Activated CD8-positive, alpha-beta memory T cell treated with anti-CD3 and anti-CD28 coated beads for 24 hours (primary cell): ENCODE data around the gene TPM4.
"Not testable (repeated sequence)": the region's sequence is repeated elsewhere in the genome, so short reads cannot be mapped to it uniquely, and the experiment has no call there.

Experiments
- DNase-seq: peaks from one replicate; pipeline ENCODE4 v3.0.0-alpha.2; 2020

The TPM4 gene

GRCh38 chr19:16076154-16076957 is at the start of gene TPM4:
TSS of gene TPM4 (plus strand) at chr19:16076495. CDS start at chr19:16076566, 71 bp downstream.
- peak; percentile 90 for DNase-seq

DNA sequence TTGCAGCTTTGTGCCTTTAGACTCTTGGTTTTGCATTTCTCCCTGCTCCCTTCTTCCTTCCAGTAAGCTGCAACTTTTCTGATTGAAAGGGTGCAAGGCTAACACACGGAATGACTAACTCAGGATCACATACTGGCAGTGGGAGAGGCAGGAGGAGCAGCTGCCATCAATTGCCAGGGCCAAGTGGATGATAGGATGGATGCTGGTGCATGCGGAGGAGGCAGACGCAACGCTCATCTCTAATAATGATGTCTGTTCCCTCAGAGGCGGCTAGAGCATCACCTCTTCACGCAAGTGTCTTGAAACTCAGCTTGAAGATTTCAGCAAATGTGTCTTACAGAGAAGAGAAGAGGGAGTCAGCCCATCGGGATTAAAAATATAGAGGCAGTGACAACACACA is 49.5 kb upstream of the TPM4 start:
- no peak for DNase-seq

GRCh38 chr19:16027528-16027927 is 48.8 kb upstream of the TPM4 start:
- no peak for DNase-seq

GRCh38 chr19:16030155-16030554 is 46.1 kb upstream of the TPM4 start:
- DNase-seq = not testable (repeated sequence)

DNA sequence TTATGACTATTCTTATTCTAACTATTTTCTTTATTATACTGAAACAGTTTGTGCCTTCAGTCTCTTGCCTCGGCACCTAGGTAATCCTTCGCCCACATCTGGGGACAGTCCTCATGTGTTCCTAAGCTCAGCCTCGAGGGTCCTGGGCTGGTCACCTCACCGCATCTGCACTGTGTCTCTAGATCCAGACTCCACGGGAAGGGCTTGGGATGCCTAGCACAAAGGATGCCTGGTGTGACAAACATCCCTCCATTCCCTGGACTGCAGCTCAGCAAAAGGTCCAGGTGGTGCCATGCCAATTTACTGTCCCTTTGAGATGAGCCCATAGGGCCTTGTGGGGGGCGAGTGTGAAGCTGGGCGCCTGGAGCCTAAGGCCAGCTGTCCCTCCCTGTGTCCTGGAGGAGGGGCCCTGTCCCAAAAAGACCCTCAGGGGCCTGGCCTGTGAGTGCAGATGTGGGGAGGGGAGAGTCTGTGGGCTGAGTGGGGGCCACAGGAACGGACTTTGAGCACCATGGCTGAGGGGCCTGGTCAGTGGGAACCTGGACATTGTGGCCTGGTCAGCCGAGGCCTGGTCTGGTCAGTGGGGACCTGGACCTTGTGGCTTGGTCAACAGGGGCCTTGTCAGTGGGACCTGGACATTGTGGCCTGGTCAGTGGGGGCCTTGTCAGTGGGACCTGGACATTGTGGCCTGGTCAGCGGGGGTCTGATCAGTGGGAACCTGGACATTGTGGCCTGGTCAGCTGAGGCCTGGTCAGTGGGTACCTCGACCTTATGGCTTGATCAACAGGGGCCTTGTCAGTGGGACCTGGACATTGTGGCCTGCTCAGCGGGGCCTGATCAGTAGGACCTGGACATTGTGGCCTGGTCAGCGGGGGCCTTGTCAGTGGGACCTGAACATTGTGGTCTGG is 45.1 kb upstream of the TPM4 start:
- no peak for DNase-seq

DNA sequence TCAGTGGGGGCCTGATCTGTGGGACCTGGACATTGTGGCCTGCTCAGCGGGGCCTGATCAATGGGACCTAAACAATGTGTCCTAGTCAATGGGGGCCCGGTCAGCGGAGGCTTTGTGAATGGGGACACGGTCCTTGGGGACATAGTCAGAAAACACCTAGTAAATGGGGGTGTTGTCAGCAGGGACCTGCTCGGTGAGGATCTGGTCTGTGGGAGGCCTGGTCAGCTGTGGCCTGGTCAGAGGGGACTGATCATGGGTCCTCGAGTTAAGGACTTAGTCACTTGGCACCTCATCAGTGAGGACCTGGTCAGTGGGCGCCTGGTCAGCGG is 44.5 kb upstream of the TPM4 start:
- DNase-seq = no peak

- DNase-seq = no peak
Measured at GRCh38 chr19:16032509-16033135, 43.7 kb upstream of the TPM4 start.

DNA sequence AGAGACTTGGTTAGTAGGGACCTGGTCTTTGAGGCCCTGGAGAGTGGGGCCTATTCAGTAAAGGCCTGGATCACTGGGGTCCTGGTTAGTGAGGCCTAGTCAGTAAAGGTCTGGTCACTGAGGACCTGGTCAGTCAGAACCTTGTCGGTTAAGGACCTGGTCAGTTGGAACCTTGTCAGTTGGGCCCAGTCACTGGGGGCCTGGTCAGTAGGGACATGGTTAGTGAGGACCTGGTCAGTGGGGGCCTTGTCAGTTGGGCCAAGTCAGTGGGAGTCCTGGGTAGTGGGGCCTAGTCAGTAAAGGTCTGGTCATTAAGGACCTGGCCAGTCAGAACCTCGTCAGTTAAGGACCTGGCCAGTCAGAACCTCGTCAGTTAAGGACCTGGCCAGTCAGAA is 43.2 kb upstream of the TPM4 start:
- DNase-seq = no peak

GRCh38 chr19:16033721-16034120 is 42.6 kb upstream of the TPM4 start:
- DNase-seq = no peak

GRCh38 chr19:16034180-16034579 is 42.1 kb upstream of the TPM4 start:
- DNase-seq = no peak

DNA sequence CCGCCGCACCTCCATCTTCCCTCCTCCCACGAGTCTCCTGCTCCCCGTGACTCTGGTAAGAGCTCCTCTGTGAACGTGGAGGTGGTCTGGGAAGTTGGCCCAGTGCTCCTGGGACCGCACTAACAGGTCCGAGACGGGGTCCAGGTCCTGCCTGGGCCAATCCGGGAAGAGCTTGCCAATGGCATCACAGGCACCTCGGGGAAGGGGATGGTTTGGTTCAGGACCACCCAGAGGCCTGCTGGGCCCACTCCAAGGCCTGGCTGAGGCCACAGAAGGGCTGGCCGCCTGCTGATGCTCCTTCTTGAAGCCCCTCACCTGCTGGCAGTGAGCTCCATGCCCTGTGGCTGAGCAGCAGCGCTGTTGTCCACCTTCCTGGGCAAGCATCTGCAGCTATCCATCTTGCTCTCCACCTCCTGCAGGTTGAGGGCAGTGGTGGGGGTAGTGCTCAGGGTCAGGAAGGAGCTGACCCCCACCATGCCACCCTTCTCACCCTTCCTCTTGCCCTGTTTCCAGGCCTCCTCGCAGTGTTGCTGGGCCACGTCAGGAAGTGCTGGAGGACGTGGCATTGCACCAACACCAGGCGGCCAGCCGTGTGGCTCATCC is 41.2 kb upstream of the TPM4 start:
- DNase-seq = no peak

DNA sequence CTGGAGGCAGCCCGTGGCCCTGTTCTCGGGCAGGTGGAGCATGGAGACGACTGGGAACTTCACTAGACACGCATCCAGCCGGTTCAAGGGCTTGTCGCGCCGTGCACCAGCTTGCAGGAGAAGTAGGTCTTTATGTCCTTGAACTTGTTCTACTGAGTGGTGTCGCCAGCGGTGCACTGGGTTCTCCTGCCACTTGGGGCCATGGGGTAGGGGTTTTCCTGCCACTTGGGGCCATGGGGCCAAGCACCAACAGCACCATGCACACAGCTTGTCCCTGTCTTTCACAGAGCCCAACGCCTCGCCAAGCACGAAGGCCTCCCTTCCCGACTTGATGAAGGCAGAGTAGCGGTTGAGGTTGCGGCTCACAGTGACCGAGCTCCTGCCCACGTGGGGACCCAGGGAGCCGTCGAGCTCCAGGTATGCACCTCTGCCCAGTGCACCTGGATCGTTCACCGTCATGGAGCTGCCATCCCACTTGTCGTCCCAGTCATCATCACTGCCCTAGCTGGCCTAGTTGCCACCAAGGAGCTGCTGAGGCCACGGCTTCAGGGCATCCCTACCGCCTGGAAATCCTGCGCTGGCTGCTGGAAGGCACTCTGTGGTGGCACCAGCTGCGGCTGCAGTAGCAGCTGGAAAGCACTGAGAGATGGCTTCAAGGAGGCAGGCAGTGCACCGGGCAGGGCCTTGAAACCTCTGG is 40.5 kb upstream of the TPM4 start:
- no peak for DNase-seq

DNA sequence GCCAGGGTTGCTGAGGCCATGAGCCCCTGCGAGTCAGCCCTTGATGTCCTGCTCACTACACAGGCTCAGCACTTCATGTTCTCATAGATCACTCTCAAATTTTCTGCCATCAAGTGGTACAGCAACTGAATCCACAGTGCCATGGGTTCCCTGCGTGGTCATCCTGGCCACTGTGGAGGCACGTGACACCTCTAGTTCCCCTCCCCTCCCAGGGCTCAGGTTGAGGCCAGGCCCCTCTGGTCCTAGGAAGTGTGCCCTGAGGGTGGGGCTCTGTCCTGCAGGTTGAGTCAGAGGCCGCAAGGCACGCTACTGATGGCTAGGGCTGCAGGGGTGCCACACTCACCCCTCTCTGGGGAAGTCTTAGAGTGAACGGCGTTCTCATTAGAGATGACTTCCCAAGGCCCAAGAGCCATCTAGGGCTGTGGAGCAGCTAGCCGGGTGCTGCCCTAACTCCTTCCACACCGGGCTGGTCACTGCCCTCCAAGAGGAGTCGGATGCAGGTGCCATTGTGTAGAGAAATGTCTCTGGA is 39.8 kb upstream of the TPM4 start:
- DNase-seq = no peak

- no peak for DNase-seq
Measured at GRCh38 chr19:16036941-16037340, 39.4 kb upstream of the TPM4 start.

DNA sequence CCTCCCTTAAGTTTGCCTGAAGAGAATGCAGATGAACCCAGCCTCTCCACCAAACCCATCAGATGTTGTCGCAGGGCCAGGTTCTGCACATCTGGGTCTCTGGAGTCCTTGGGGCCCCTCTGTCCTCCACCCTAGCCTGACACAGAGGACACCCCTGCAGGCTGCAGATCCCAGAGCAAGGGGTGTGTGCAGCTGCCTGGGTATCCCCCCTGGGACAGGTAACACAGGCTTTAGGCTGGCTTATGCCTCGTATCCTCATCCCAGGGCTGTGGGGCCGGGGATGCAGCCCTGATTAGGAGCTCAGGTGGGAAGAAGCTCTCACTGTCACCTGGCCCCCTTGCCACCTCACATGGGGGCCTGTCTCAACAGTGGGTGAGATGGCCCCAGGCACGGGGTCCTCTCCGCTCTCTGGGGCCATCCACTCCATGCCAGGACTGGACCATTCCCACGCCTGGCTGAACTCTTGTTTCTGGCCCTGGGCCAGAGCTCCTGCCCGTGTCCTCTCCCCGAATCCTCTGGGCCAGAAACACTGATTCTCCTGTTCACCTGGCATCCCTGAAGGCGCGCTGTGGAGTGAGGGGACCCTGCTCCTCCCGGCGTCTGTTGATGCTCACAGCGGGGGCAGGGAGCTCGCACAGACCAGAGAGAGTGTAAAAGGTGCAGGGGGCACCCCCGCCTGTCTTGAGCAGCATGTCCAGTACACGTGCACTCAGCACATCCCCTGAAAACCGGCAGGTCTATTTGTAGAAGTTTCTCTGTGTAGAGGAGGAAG is 38.7 kb upstream of the TPM4 start:
- DNase-seq = no peak

GRCh38 chr19:16038196-16038695 is 38.0 kb upstream of the TPM4 start:
- no peak for DNase-seq

DNA sequence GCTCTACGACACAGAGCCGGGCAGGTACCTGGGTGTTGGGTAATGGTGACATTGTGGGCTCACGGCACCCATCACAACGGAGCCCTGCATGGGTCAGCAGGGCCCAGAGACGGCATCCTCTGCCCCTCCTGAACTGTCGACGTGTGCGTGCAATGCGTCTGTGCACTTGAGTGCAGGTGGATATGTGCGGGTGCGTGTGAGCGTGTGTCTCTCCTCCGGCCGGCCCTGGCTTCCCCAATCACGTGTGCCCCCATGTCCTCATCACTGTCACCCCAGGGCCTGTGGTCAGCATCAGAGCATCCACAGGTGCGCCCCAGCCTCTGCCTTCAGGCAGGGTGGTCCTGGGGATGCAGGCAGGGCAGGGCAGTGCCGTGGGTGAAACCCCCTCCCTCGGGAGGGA is 37.2 kb upstream of the TPM4 start:
- no peak for DNase-seq

DNA sequence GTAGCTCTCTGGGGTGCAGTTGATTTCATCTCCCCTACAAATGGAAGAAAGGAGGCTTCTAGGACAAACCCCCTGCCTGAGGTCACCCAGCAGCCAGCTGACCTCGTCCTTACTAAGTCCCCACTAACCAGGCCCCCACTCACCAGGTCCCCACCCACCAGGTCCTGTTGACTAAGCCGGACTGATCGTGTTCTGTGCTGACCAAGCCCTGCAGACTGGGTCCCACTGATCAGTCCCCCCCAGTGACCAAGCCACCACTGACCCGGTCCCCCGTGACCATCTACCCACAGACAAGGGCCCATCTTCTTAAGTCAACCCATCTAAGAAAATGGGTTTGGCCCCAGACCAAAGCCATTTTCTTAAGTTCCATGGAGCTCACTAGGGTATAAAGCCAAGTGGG is 36.8 kb upstream of the TPM4 start:
- no peak for DNase-seq

- no peak for DNase-seq
Measured at GRCh38 chr19:16040642-16041041, 35.7 kb upstream of the TPM4 start.

DNA sequence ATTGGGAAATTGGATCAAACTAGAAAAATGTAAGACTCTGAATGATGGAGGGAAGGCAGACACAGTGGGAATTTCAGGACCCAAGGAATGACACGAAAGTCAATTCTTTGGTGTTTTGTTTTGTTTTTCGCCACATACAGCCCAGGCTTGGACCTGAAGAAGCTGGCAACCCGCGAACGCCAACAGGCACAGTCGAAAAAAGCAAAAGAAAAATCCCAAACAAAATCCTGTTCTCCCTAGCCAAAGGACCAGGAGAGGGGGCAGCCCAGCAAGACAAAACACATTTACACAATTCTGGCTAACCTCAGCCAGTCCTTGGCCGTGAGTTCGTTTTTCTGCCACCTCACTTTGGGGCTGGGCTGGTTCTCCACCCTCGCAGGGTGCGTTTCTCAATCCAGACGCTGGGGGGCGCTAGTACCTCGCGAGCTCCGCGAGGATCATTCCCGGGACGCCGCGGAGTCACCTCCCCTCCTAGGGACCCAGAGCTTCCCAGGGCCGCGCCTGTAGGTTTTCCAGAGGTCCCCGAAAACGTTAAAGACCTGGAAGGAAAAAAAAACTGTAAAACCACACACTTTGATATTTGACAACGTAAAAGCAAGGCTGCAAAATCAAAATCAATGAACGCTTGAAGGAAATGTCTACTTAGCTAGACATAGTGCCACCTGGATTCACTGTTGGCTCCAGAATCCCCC is 34.9 kb upstream of the TPM4 start:
- peak; percentile 92 for DNase-seq

DNA sequence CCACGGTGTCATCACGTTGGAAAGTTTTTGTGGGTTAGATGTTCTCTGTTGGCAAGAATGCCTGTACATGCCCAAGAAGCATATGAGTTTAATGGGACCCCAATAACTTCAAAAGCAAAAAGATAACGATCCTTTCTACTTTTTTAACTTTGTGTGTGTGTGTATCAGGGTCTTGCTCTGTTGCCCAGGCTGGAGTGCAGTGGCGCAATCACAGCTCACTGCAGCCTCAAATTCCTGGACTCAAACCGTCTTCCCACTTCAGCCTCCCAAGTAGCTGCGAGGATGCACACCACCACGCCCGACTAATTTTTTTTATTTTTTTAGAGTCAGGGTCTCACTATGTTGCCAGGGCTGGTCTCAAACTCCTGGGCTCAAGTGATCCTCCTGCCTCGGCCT is 34.3 kb upstream of the TPM4 start:
- no peak for DNase-seq
